Measurements from ENCODE around the gene PSMB1.

The PSMB1 gene

GRCh38 chr6:170552765-170553533 lies at the start of gene PSMB1:
Gene PSMB1, minus strand, starts transcription at chr6:170553307. Its CDS starts 65 bp downstream, at chr6:170553242.
- Histone ChIP-seq H3K9me3 (replicated peaks in 1 of 11) (no peaks in the 10 kb centered on the region), H3K36me3 (peaks cover 34 to 52% (median 45%) of the 10 kb centered on the region in 11 experiments), H3K4me2 (peak within 1 kb of the TSS; percentile 82 to 99 (median 93)), H4K20me1 (peaks cover 41 to 79% (median 57%) of the 10 kb centered on the region in 11 experiments), H3K27me3 (no peaks in the 10 kb centered on the region), H3K4me1 (peaks cover 33 to 50% (median 39%) of the 10 kb centered on the region in 10 experiments), H3K27ac (peak within 1 kb of the TSS; percentile 80 to 97 (median 92)), H3K4me3 (peak within 1 kb of the TSS; percentile 77 to 97 (median 91)), H3K9ac (peak within 1 kb of the TSS; percentile 87 to 97 (median 94))
- TF ChIP-seq Cebpa-rat (IDR thresholded peaks at IDR 0.05): no peak; a peak in 2 of 22 replicates

GRCh38 chr6:170597278-170597677 lies 44.2 kb upstream of the PSMB1 start:
- no peak overlapping the region for H3K27ac ChIP-seq
- no peak overlapping the region for H3K4me3 ChIP-seq
- H3K4me1 ChIP-seq: no peaks in the 10 kb centered on the region
- H3K9ac ChIP-seq: no peak overlapping the region
- H4K20me1 ChIP-seq: no peaks in the 10 kb centered on the region
- no peak for TF ChIP-seq Cebpa-rat (IDR thresholded peaks at IDR 0.05)
- H3K36me3 ChIP-seq: no peaks in the 10 kb centered on the region
- H3K27me3 ChIP-seq: no peaks in the 10 kb centered on the region
- peaks cover 17 to 23% (median 22%) of the 10 kb centered on the region in 11 experiments for H3K9me3 ChIP-seq (replicated peaks in 1 of 11)
- no peak overlapping the region for H3K4me2 ChIP-seq

GRCh38 chr6:170596426-170596825 lies 43.3 kb upstream of the PSMB1 start:
- H3K4me2 ChIP-seq: no peak overlapping the region
- no peak for TF ChIP-seq Cebpa-rat (IDR thresholded peaks at IDR 0.05)
- H3K4me3 ChIP-seq: no peak overlapping the region
- H3K36me3 ChIP-seq: no peaks in the 10 kb centered on the region
- H3K27ac ChIP-seq: no peak overlapping the region
- peaks cover 26 to 32% (median 31%) of the 10 kb centered on the region in 11 experiments for H3K9me3 ChIP-seq (replicated peaks in 1 of 11)
- H3K4me1 ChIP-seq: no peaks in the 10 kb centered on the region
- H3K9ac ChIP-seq: no peak overlapping the region
- H3K27me3 ChIP-seq: no peaks in the 10 kb centered on the region
- no peaks in the 10 kb centered on the region for H4K20me1 ChIP-seq

GRCh38 chr6:170590725-170591124 lies 37.6 kb upstream of the PSMB1 start:
- H3K4me2 ChIP-seq: no peak overlapping the region
- H3K36me3 ChIP-seq: no peaks in the 10 kb centered on the region
- H3K4me3 ChIP-seq: no peak overlapping the region
- H3K9me3 ChIP-seq (replicated peaks in 1 of 11): peaks cover 47 to 60% (median 52%) of the 10 kb centered on the region in 11 experiments
- no peak overlapping the region for H3K27ac ChIP-seq
- no peak for TF ChIP-seq Cebpa-rat (IDR thresholded peaks at IDR 0.05)
- no peaks in the 10 kb centered on the region for H4K20me1 ChIP-seq
- H3K9ac ChIP-seq: no peak overlapping the region
- H3K27me3 ChIP-seq: no peaks in the 10 kb centered on the region
- H3K4me1 ChIP-seq: peaks cover 0 to 4% (median under 1%) of the 10 kb centered on the region in 10 experiments; a peak in 12 of 20 replicates

- peak overlapping the region; percentile 81 to 97 (median 93) for H3K9ac ChIP-seq
- peaks cover 29 to 34% (median 33%) of the 10 kb centered on the region in 11 experiments for H3K36me3 ChIP-seq
- peaks cover 0 to 38% (median 26%) of the 10 kb centered on the region in 11 experiments; a peak in 14 of 22 replicates for H4K20me1 ChIP-seq
- peak overlapping the region; percentile 79 to 97 (median 90) for H3K4me3 ChIP-seq
- no peaks in the 10 kb centered on the region for H3K27me3 ChIP-seq
- peak overlapping the region; percentile 35 to 97 (median 92); a peak in 21 of 22 replicates for H3K27ac ChIP-seq
- H3K9me3 ChIP-seq (replicated peaks in 1 of 11): peaks cover 7 to 14% (median 9%) of the 10 kb centered on the region in 11 experiments
- H3K4me2 ChIP-seq: peak overlapping the region; percentile 84 to 97 (median 91)
- H3K4me1 ChIP-seq: peaks cover 20 to 29% (median 23%) of the 10 kb centered on the region in 10 experiments
- TF ChIP-seq Cebpa-rat (IDR thresholded peaks at IDR 0.05): no peak
Measured at GRCh38 chr6:170584954-170585498, 31.9 kb upstream of the PSMB1 start.

- Histone ChIP-seq H3K4me1 (peaks cover 20 to 29% (median 23%) of the 10 kb centered on the region in 10 experiments), H3K36me3 (peaks cover 36 to 41% (median 39%) of the 10 kb centered on the region in 11 experiments), H3K27me3 (no peaks in the 10 kb centered on the region), H3K9me3 (replicated peaks in 1 of 11) (peaks cover 0 to 8% (median 2%) of the 10 kb centered on the region in 11 experiments; a peak in 11 of 22 replicates), H3K4me2 (peak within 1 kb of the TSS; percentile 86 to 97 (median 93)), H3K4me3 (peak within 1 kb of the TSS; percentile 79 to 97 (median 90)), H3K9ac (peak within 1 kb of the TSS; percentile 81 to 97 (median 93)), H4K20me1 (peaks cover 0 to 44% (median 27%) of the 10 kb centered on the region in 11 experiments; a peak in 15 of 22 replicates), H3K27ac (peak within 1 kb of the TSS; percentile 42 to 97 (median 92))
- no peak for TF ChIP-seq Cebpa-rat (IDR thresholded peaks at IDR 0.05)
Measured at GRCh38 chr6:170584181-170584953, 31.3 kb upstream of the PSMB1 start, which contains the start of gene PDCD2. Gene PDCD2, minus strand, starts transcription at chr6:170584637. Its CDS starts 56 bp downstream, at chr6:170584581.

GRCh38 chr6:170583756-170584180 lies 30.7 kb upstream of the PSMB1 start:
- Histone ChIP-seq H3K4me2 (peak overlapping the region; percentile 82 to 97 (median 93)), H3K9ac (peak overlapping the region; percentile 81 to 97 (median 93)), H3K27me3 (no peaks in the 10 kb centered on the region), H3K27ac (peak overlapping the region; percentile 42 to 97 (median 92)), H3K4me1 (peaks cover 20 to 29% (median 26%) of the 10 kb centered on the region in 10 experiments), H3K4me3 (peak overlapping the region; percentile 79 to 97 (median 90)), H4K20me1 (peaks cover 0 to 50% (median 32%) of the 10 kb centered on the region in 11 experiments; a peak in 16 of 22 replicates), H3K9me3 (replicated peaks in 1 of 11) (peaks cover 0 to 2% (median 0%) of the 10 kb centered on the region in 11 experiments; a peak in 2 of 22 replicates), H3K36me3 (peaks cover 42 to 47% (median 45%) of the 10 kb centered on the region in 11 experiments)
- TF ChIP-seq Cebpa-rat (IDR thresholded peaks at IDR 0.05): no peak

GRCh38 chr6:170578909-170579308 lies 25.8 kb upstream of the PSMB1 start:
- no peak overlapping the region for H3K4me3 ChIP-seq
- no peaks in the 10 kb centered on the region for H3K9me3 ChIP-seq (replicated peaks in 1 of 11)
- no peaks in the 10 kb centered on the region for H3K27me3 ChIP-seq
- no peak for TF ChIP-seq Cebpa-rat (IDR thresholded peaks at IDR 0.05)
- H3K4me1 ChIP-seq: peaks cover 12 to 23% (median 20%) of the 10 kb centered on the region in 10 experiments
- H3K4me2 ChIP-seq: peak overlapping the region in 6 of 11 experiments; percentile 4 to 40 (median 15); a peak in 5 of 22 replicates
- H3K9ac ChIP-seq: no peak overlapping the region
- no peak overlapping the region for H3K27ac ChIP-seq
- peaks cover 11 to 89% (median 49%) of the 10 kb centered on the region in 11 experiments; a peak in 19 of 22 replicates for H4K20me1 ChIP-seq
- H3K36me3 ChIP-seq: peaks cover 86 to 94% (median 91%) of the 10 kb centered on the region in 11 experiments
